Upper lobe of left lung (tissue), 4 donors: ENCODE data around the gene MROH9.

ENCODE experiments used
- CTCF ChIP-seq, 6 experiments: fragments of 450-650 bp in 4 of 6; fragments of 200-600 bp in 2 of 6; sonication (generic) in 2 of 6; IDR thresholded peaks; one replicate each; pipeline ENCODE4 v1.5.1; 2016 to 2019; ENCODE audit warnings: antibody characterized with exemption in 6 of 6
- EP300 ChIP-seq, 4 donors: sonication (generic); formaldehyde crosslinking; IDR thresholded peaks; one replicate each; pipeline ENCODE4 v1.5.1; 2017; ENCODE audit warnings: antibody characterized with exemption in 4 of 4, control low read depth in 2 of 4
- POLR2A ChIP-seq, 4 donors: fragments of 450-650 bp; IDR thresholded peaks; one replicate each; pipeline ENCODE4 v1.5.1; 2016 to 2017; ENCODE audit warnings: antibody characterized with exemption in 4 of 4, mild to moderate bottlenecking in 2 of 4
- POLR2AphosphoS5 ChIP-seq, 2 donors: sonication (generic); formaldehyde crosslinking; IDR thresholded peaks; one replicate each; pipeline ENCODE4 v1.5.1; 2017; ENCODE audit warnings: antibody characterized with exemption in 2 of 2

GRCh38 chr1:171090604-171091003, 155.3 kb downstream of the MROH9 start, which contains the start of gene FMO3:
- TF ChIP-seq CTCF (IDR thresholded peaks at IDR 0.05) = no peak
- no peak for TF ChIP-seq POLR2A (IDR thresholded peaks at IDR 0.05)
- no peak for TF ChIP-seq POLR2AphosphoS5 (IDR thresholded peaks at IDR 0.05)
- no peak for TF ChIP-seq EP300 (IDR thresholded peaks at IDR 0.05)
